OCI-LY3 (cell line): ENCODE results near the gene TSKU.
A peak's percentile ranks its signal among the peaks of the same experiment; 100 is the strongest.
"Not testable (repeated sequence)": the region's sequence is repeated elsewhere in the genome, so short reads cannot be mapped to it uniquely, and the experiment has no call there.

Experiments used
- H2AFZ ChIP-seq: fragments of 200-600, 300-600 bp; shearing (Covaris generic); 2 replicates; pipeline ENCODE4 v1.6.0; 2014; ENCODE audit warnings: antibody characterized with exemption, low read depth, low read length
- H3K27ac ChIP-seq: fragments of 200-600, 300-600 bp; sonication (generic); 2 replicates; pipeline ENCODE4 v1.5.1; 2014; ENCODE audit warnings: mild to moderate bottlenecking, low read length, moderate library complexity, mixed read lengths
- H3K27me3 ChIP-seq: fragments of 200-600, 300-600 bp; sonication (generic); 2 replicates; pipeline ENCODE4 v1.6.1; 2014; ENCODE audit warnings: low read depth, low read length, mixed read lengths
- H3K36me3 ChIP-seq: fragments of 200-600, 300-600 bp; sonication (generic); replicated peaks from 2 replicates; pipeline ENCODE3; 2014; ENCODE audit warnings: low read depth, low read length, mixed read lengths
- H3K4me1 ChIP-seq: fragments of 300-600, 200-600 bp; sonication (generic); 2 replicates; pipeline ENCODE4 v1.6.1; 2014; ENCODE audit warnings: low read length, mixed read lengths
- H3K4me2 ChIP-seq: fragments of 200-600, 300-600 bp; sonication (generic); 2 replicates; pipeline ENCODE4 v1.6.1; 2014; ENCODE audit warnings: low read length, mixed read lengths
- H3K4me3 ChIP-seq: fragments of 300-600, 200-600 bp; sonication (generic); 2 replicates; pipeline ENCODE4 v1.5.1; 2014; ENCODE audit warnings: antibody characterized with exemption, mild to moderate bottlenecking, low read length, moderate library complexity
- H3K79me2 ChIP-seq: fragments of 300-600, 200-600 bp; shearing (Covaris generic); 2 replicates; pipeline ENCODE4 v1.6.1; 2014; ENCODE audit warnings: mild to moderate bottlenecking, low read length, mixed read lengths
- H3K9ac ChIP-seq: fragments of 300-600, 200-600 bp; shearing (Covaris generic); 2 replicates; pipeline ENCODE4 v1.6.0; 2014; ENCODE audit warnings: mild to moderate bottlenecking, low read length, moderate library complexity
- H3K9me3 ChIP-seq: fragments of 200-600, 300-600 bp; shearing (Covaris generic); 2 replicates; pipeline ENCODE4 v1.6.1; 2014; ENCODE audit warnings: low read length, mixed read lengths; ENCODE audit not compliant: insufficient read depth
- H4K20me1 ChIP-seq: fragments of 200-600, 300-600 bp; sonication (generic); 2 replicates; pipeline ENCODE4 v1.6.1; 2016; ENCODE audit warnings: low read length, mixed read lengths; ENCODE audit not compliant: insufficient read depth
- EZH2phosphoT487 ChIP-seq: fragments of 200-600 bp; shearing (Covaris generic); IDR thresholded peaks from 2 replicates; pipeline ENCODE4 v1.6.1; 2018; ENCODE audit warnings: antibody characterized with exemption, mixed run types, low read depth
- TF ChIP-seq, protein P1 (sequence below): fragments of 200-600, 300-600 bp; sonication (generic); IDR thresholded peaks from 2 replicates; pipeline ENCODE4 v1.5.1; 2014; ENCODE audit warnings: antibody characterized with exemption, low read length, low read depth

TSKU gene, protein sequence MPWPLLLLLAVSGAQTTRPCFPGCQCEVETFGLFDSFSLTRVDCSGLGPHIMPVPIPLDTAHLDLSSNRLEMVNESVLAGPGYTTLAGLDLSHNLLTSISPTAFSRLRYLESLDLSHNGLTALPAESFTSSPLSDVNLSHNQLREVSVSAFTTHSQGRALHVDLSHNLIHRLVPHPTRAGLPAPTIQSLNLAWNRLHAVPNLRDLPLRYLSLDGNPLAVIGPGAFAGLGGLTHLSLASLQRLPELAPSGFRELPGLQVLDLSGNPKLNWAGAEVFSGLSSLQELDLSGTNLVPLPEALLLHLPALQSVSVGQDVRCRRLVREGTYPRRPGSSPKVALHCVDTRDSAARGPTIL

DNA sequence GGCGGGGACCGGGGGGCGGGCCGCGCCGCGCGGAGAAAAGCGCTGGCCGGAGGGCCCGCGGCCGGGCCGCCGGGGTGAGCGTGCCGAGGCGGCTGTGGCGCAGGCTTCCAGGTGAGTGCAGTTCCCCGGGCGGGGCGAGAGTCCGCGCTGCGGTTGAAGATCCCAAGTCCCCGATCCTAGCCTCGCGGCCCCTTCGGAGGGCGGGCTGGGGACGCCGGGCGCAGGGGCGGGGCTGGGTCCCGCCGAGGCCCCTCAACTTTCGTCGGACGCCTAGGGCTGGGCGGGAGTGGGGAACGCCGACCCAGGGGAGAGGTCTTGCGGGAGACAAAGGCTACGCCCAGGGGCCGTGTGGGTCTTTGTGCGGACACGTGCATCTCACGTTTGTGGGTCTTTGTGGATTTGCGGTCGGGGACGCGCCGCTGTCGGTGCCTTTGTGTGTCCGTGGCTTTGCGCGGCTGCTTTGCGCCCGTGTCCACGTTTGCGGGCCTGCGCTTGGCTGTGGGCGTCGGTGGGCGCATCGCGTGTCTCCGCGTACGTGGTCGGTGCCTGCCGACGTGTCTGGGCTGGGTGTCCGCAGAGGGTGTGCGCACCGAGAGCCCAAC, at the start of gene TSKU:
Gene TSKU, plus strand, starts transcription at position 63 of the 602 bp plus-strand sequence. CDS start 12,261 bp downstream, outside the sequence.
- no peaks in the 10 kb centered on the region for H4K20me1 ChIP-seq
- peak within 1 kb of the TSS; percentile 96 for H2AFZ ChIP-seq
- H3K79me2 ChIP-seq, result peaks cover 24% of the 10 kb centered on the region
- H3K9me3 ChIP-seq, result no peaks in the 10 kb centered on the region
- H3K27ac ChIP-seq, result peak within 1 kb of the TSS; percentile 20; the same call in 1 of the 2 replicates
- peak within 1 kb of the TSS; percentile 91 for H3K4me2 ChIP-seq
- peaks cover 8% of the 10 kb centered on the region for H3K4me1 ChIP-seq
- TF ChIP-seq, protein P1, sequence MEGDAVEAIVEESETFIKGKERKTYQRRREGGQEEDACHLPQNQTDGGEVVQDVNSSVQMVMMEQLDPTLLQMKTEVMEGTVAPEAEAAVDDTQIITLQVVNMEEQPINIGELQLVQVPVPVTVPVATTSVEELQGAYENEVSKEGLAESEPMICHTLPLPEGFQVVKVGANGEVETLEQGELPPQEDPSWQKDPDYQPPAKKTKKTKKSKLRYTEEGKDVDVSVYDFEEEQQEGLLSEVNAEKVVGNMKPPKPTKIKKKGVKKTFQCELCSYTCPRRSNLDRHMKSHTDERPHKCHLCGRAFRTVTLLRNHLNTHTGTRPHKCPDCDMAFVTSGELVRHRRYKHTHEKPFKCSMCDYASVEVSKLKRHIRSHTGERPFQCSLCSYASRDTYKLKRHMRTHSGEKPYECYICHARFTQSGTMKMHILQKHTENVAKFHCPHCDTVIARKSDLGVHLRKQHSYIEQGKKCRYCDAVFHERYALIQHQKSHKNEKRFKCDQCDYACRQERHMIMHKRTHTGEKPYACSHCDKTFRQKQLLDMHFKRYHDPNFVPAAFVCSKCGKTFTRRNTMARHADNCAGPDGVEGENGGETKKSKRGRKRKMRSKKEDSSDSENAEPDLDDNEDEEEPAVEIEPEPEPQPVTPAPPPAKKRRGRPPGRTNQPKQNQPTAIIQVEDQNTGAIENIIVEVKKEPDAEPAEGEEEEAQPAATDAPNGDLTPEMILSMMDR, result no peak
- TF ChIP-seq EZH2phosphoT487, result no peak
- peak within 1 kb of the TSS; percentile 95 for H3K4me3 ChIP-seq
- H3K36me3 ChIP-seq, result no peaks in the 10 kb centered on the region
- H3K9ac ChIP-seq, result peak within 1 kb of the TSS; percentile 82
- H3K27me3 ChIP-seq, result no peaks in the 10 kb centered on the region

DNA sequence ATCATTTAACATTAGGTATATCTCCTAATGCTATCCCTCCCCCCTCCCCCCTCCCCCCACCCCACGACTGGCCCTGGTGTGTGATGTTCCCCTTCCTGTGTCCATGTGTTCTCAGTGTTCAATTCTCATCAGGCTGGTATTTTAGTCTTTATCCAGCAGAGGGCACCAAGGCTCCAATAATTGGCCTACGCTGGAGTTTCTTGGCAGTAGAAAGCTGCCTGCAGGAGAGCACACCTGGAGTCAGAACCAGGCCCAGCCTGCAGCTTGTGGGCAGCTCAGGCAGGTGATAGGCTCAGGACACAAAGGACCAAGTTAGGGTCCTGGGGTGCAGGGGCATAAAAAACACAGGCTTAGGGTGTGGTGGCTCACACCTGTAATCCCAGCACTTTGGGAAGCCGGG, 49.2 kb upstream of the TSKU start:
- peaks cover 20% of the 10 kb centered on the region for H3K27me3 ChIP-seq
- TF ChIP-seq, protein P1, result peak; percentile 66
- not testable (repeated sequence) for H3K27ac ChIP-seq, H3K36me3 ChIP-seq, H3K4me1 ChIP-seq, H3K4me2 ChIP-seq, H3K9me3 ChIP-seq, H3K4me3 ChIP-seq, H2AFZ ChIP-seq, H3K79me2 ChIP-seq, H4K20me1 ChIP-seq, H3K9ac ChIP-seq

DNA sequence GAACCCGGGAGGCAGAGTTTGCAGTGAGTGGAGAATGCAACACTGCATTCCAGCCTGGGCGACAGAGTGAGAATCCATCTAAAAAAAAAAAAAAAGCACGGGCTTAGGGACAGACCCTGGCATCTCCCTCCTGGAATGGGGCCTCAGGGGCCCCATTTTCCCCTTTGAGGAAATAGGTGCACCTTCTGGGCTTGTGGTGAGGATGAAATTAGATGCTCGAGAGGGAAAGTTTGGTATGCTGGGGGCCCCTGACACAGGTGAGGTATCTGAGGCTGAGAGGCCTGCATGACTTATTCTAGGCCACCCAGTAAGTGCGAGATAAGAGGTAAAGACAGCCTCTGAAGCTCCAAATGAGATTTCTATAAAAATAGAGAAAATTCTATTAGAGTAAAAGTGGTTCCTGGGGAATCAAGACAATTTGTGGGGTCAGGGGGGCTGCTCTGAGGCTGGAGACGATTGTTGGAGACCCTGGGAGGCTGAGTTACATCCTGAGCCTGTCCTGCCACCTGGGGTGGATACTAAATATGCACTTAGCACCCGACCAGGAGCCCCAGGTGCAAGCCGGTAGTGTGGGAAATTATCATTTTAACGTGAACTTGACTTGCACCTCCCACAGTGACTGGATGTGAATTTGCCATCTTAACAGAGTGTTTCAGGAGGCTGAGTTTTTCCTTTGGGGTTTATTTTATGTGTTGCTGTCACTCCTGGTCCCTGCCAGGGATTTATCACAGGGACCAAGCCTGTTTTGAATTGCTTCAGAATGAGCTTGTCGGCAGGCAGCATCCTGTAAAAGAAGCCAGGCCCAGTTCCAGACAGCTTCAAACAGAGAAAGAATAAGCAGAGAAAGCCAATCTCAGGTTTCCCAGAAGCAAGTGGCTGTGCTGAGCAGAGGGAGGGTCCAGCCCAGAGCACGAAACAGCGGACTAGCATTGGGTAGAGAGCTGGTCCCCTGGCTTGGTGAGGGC, 48.4 kb upstream of the TSKU start:
- H3K4me2 ChIP-seq, result no peak overlapping the region
- 0 out of 2 replicates have a peak, but pooled peaks cover 4% of the 10 kb centered on the region for H4K20me1 ChIP-seq
- no peak overlapping the region for H3K4me3 ChIP-seq
- H3K79me2 ChIP-seq, result no peaks in the 10 kb centered on the region
- peaks cover 12% of the 10 kb centered on the region; the same call in 1 of the 2 replicates for H3K27me3 ChIP-seq
- no peak overlapping the region for H2AFZ ChIP-seq
- H3K36me3 ChIP-seq, result no peaks in the 10 kb centered on the region
- TF ChIP-seq EZH2phosphoT487, result no peak
- TF ChIP-seq, protein P1, result no peak
- H3K27ac ChIP-seq, result no peak overlapping the region
- H3K4me1 ChIP-seq, result peaks cover 7% of the 10 kb centered on the region
- H3K9ac ChIP-seq, result no peak overlapping the region
- H3K9me3 ChIP-seq, result no peaks in the 10 kb centered on the region
